Coronary artery (tissue), 2 donors: ENCODE measurements around the gene BCL11A.

Experiments used
- DNase-seq: peaks from one replicate; pipeline ENCODE4 v3.0.0-alpha.2; 2017; ENCODE audit warnings: low spot score
- H3K27ac ChIP-seq, 2 donors: fragments of 200-600 bp; sonication (generic); one replicate each; pipeline ENCODE4 v1.5.1; 2016 to 2019
- H3K4me3 ChIP-seq: fragments of 200-600 bp; sonication (generic); 2 replicates; pipeline ENCODE4 v1.5.1; 2016; ENCODE audit warnings: mild to moderate bottlenecking, moderate library complexity
- TF ChIP-seq, protein P1 (sequence below): fragments of 200-600 bp; sonication (generic); IDR thresholded peaks from one replicate; pipeline ENCODE4 v1.5.1; 2019; ENCODE audit warnings: antibody characterized with exemption

BCL11A gene

DNA sequence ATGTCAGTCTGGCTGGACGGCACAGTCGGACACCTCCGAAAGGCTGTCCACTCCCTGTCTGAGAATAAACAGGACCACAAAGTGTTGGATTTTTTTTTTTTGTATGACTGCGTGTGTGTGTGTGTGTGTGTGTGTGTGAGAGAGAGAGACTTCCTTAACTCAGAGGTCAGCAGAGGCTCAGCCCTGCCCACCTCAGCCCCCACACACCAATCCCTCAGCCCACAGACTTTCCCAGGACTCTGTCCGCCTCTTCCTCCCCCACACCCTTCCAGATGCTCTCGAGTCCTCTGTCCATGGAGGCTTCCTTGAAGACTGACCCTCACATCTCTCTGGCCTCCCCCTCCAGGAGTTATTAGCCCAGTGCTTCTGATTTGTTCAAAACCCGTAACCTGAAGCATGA is 147.3 kb downstream of the BCL11A start:
- Histone ChIP-seq H3K4me3 (no peak overlapping the region), H3K27ac (no peak overlapping the region)
- DNase-seq, result no peak
- TF ChIP-seq, protein P1, sequence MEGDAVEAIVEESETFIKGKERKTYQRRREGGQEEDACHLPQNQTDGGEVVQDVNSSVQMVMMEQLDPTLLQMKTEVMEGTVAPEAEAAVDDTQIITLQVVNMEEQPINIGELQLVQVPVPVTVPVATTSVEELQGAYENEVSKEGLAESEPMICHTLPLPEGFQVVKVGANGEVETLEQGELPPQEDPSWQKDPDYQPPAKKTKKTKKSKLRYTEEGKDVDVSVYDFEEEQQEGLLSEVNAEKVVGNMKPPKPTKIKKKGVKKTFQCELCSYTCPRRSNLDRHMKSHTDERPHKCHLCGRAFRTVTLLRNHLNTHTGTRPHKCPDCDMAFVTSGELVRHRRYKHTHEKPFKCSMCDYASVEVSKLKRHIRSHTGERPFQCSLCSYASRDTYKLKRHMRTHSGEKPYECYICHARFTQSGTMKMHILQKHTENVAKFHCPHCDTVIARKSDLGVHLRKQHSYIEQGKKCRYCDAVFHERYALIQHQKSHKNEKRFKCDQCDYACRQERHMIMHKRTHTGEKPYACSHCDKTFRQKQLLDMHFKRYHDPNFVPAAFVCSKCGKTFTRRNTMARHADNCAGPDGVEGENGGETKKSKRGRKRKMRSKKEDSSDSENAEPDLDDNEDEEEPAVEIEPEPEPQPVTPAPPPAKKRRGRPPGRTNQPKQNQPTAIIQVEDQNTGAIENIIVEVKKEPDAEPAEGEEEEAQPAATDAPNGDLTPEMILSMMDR, result no peak

DNA sequence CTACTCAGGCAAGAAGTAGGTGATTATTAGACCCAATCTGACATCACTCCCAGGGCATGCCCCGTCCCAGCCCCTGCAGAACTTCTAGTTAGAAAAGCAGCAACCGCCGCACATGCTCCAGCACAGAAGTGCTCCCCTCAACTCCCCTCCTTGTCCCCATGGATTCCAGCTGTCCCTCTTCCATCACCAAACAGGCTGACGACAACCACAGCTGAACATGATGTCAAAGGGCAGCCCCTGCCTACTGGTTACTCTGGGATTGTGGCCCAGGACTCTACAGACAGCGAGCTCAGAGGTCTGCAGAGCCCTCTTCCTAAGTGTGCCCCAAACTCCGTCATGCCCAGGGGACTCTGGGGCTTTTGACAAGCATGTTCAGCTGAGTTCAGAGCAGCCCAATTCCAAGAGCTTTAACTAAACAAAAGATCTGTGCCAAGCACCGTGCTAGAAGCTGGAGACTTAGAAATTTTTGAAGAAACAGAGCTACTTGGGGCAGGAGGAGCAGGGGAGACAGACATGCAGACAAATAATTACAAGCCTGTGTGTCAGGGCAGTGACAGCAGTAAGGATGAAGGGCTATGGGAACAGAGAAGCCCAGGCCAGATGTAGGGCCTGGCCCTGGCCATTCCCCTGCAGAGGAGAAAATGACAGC is 148.1 kb downstream of the BCL11A start:
- no peak overlapping the region for H3K27ac ChIP-seq
- TF ChIP-seq, protein P1, result no peak
- DNase-seq, result no peak
- no peak overlapping the region for H3K4me3 ChIP-seq
